Thyroid gland (tissue), 4 donors: ENCODE measurements around the gene FAM131C. TPM values are rescaled to one million over a fixed set of nuclear protein-coding genes. Genes with fewer than 3 reads are reported as not detected.

ENCODE experiments used
- DNase-seq, 2 donors: peaks; one replicate each; pipeline ENCODE4 v3.0.0-alpha.2; 2019
- H3K27ac ChIP-seq, 3 donors: fragments of 200-600 bp; sonication (generic); 1 replicate in 2 of 3; 2 replicates in 1 of 3; pipeline ENCODE4 v1.5.1; 2016 to 2019; ENCODE audit warnings: mild to moderate bottlenecking in 1 of 3, moderate library complexity in 1 of 3
- H3K27me3 ChIP-seq: fragments of 200-600 bp; sonication (generic); one replicate; pipeline ENCODE4 v1.5.1; 2019
- H3K36me3 ChIP-seq, 2 donors: fragments of 200-600 bp; sonication (generic); one replicate each; pipeline ENCODE4 v1.5.1; 2016 to 2019
- H3K4me1 ChIP-seq, 2 donors: fragments of 200-600 bp; sonication (generic); one replicate each; pipeline ENCODE4 v1.5.1; 2017 to 2019
- H3K4me3 ChIP-seq, 3 donors: fragments of 200-600 bp; sonication (generic); replicated peaks in 1 of 3; 1 replicate in 2 of 3; 2 replicates in 1 of 3; pipeline ENCODE4 v1.5.1; 2016; ENCODE audit warnings: mild to moderate bottlenecking in 1 of 3
- H3K9me3 ChIP-seq: fragments of 200-600 bp; sonication (generic); one replicate; pipeline ENCODE4 v1.5.1; 2017
- POLR2A ChIP-seq, 2 donors: fragments of 450-650 bp; IDR thresholded peaks; one replicate each; pipeline ENCODE4 v1.6.1; 2017; ENCODE audit warnings: antibody characterized with exemption in 2 of 2, mild to moderate bottlenecking in 2 of 2, moderate library complexity in 1 of 2
- WGBS, 2 donors: methylation state at CpG; one replicate each; pipeline ENCODE4 v1.1.5; 2017; 5-methylcytosine and 5-hydroxymethylcytosine counted together
- intact Hi-C: fragments of 100-400 bp; cut with DNase I; formaldehyde crosslinking; loops from one replicate; pipeline ENCODE4 v1.15.1; 2023
- total RNA-seq, 4 donors: library from RNA; depleted of rRNA; stranded (reverse); fragments of >200 nt; gene quantifications; one replicate each; pipeline ENCODE4 v1.2.3, GENCODE V29; 2016
- TF ChIP-seq, protein P1 (sequence below), 6 experiments: fragments of 200-600 bp in 3 of 6; fragments of 450-650 bp in 3 of 6; sonication (generic) in 3 of 6; IDR thresholded peaks; one replicate each; pipeline ENCODE4 v1.5.1; 2016 to 2019; ENCODE audit warnings: antibody characterized with exemption in 6 of 6, mild to moderate bottlenecking in 2 of 6, inconsistent platforms in 1 of 6, moderate library complexity in 1 of 6

FAM131C gene
- total RNA-seq, 4 donors from 2014 or later: 0.42 to 2.7 (median 1.5) TPM

DNA sequence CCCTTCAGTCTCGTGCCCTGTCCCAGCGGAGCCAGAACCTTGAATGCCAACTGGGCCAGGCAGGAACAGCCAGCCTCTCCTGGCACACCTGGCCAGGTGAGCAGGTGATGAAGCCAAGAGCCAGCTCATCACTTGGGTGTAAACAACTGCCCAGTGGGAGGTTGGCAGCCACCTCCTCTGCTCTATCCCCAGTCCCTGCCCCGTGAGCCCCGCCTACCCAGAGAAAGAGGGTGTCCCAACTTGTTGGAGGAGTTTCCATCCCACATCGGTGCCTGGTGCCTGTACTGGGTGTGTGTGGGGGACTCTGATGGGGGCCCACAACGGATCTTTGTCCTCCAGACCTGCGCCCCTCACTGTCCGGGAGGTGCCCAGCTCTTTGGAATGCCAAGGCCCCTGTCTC lies 17.8 kb upstream of the FAM131C start:
- intact Hi-C loops: no loop called here
- Histone ChIP-seq H3K4me3 (no peak overlapping the region), H3K9me3 (no peaks in the 10 kb centered on the region), H3K36me3 (no peaks in the 10 kb centered on the region), H3K4me1 (peaks cover 0 to 7% of the 10 kb centered on the region in 2 donors), H3K27me3 (no peaks in the 10 kb centered on the region), H3K27ac (no peak overlapping the region)
- TF ChIP-seq, protein P1, sequence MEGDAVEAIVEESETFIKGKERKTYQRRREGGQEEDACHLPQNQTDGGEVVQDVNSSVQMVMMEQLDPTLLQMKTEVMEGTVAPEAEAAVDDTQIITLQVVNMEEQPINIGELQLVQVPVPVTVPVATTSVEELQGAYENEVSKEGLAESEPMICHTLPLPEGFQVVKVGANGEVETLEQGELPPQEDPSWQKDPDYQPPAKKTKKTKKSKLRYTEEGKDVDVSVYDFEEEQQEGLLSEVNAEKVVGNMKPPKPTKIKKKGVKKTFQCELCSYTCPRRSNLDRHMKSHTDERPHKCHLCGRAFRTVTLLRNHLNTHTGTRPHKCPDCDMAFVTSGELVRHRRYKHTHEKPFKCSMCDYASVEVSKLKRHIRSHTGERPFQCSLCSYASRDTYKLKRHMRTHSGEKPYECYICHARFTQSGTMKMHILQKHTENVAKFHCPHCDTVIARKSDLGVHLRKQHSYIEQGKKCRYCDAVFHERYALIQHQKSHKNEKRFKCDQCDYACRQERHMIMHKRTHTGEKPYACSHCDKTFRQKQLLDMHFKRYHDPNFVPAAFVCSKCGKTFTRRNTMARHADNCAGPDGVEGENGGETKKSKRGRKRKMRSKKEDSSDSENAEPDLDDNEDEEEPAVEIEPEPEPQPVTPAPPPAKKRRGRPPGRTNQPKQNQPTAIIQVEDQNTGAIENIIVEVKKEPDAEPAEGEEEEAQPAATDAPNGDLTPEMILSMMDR (IDR thresholded peaks at IDR 0.05): no peak
- no peak for TF ChIP-seq POLR2A (IDR thresholded peaks at IDR 0.05)
- no peak for DNase-seq
- WGBS, 2 donors: 79 to 93% methylated on average over 3 to 8 of the region's 8 CpGs

DNA sequence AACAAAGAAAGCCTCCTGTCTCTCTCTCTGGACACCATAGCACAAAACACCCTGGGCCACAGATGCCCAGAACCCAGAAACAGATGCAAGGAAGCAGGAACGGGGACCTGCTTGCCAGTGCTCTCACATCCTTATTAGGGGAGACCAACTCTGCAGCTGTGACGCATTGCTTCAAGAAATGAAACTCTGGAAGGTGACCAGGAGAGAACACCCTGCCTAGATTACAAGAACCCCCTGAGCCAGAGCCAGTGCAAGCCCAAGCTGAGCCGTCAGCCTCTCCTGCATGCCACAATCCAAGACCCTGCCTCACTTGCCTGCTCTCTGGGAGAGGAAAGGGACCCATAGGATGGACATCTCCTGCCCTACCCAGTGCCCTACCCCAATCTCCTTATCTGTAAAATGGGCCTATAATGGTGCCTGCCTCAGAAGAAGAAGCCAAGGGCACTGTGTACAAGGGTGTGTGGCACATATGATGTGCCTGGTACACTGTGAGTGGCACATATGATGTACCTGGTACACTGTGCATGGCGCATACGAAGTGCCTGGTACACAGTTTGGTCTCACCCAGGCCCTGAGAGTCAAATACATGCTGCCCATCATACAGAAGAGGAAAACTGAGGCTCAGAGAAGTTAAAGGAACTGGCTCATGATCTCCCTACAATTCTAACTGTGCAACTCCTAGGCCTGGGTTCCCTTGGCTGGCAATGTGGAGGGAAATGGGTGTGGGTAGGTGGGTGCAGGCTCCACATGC lies 16.8 kb upstream of the FAM131C start:
- Histone ChIP-seq H3K4me3 (no peak overlapping the region), H3K27me3 (no peaks in the 10 kb centered on the region), H3K4me1 (peaks cover 0 to 7% of the 10 kb centered on the region in 2 donors), H3K9me3 (no peaks in the 10 kb centered on the region), H3K27ac (no peak overlapping the region), H3K36me3 (no peaks in the 10 kb centered on the region)
- no peak for TF ChIP-seq POLR2A (IDR thresholded peaks at IDR 0.05)
- TF ChIP-seq, protein P1 (IDR thresholded peaks at IDR 0.05): no peak
- intact Hi-C loops: no loop called here
- 94% methylated on average over 5 of the region's 5 CpGs for WGBS, 2 donors
- no peak for DNase-seq

DNA sequence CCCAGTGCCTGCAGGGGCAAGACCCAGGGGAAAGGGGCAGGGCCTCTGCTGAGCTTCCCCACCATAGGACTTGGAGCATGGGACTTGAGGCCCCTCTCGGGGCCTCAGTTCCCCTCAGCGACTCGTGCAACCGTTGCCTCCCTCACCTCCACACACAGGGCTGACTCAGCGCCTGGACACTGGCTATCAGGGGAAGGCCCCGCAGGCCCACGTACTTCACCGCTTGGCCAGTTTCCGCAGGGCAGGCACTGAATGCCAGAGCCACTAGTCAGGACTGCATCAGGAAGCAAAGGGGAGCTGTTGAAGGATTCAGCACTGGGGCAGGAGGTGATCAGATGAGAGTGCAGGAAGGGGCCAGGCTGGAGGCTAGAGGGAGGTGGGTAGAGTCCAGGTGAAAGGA lies 15.5 kb upstream of the FAM131C start:
- Histone ChIP-seq H3K36me3 (no peaks in the 10 kb centered on the region), H3K9me3 (no peaks in the 10 kb centered on the region), H3K27me3 (no peaks in the 10 kb centered on the region), H3K4me3 (no peak overlapping the region), H3K27ac (no peak overlapping the region), H3K4me1 (peaks cover 0 to 7% of the 10 kb centered on the region in 2 donors)
- no peak for DNase-seq
- 67 to 85% methylated on average over 9 of the region's 9 CpGs for WGBS, 2 donors
- intact Hi-C loops: loop anchor here (10.0 kb wide), 1 partner anchor 46 kb away; no protein-coding TSS in a partner anchor
- TF ChIP-seq POLR2A (IDR thresholded peaks at IDR 0.05): no peak
- TF ChIP-seq, protein P1 (IDR thresholded peaks at IDR 0.05): no peak

- DNase-seq: no peak
- H3K27me3 ChIP-seq: no peaks in the 10 kb centered on the region
- H3K36me3 ChIP-seq: no peaks in the 10 kb centered on the region
- intact Hi-C loops: loop anchor here (10.0 kb wide), 1 partner anchor 46 kb away; no protein-coding TSS in a partner anchor
- no peaks in the 10 kb centered on the region for H3K9me3 ChIP-seq
- peaks cover 0 to 7% of the 10 kb centered on the region in 2 donors for H3K4me1 ChIP-seq
- H3K4me3 ChIP-seq: no peak overlapping the region
- WGBS, 2 donors: 83 to 90% methylated on average over 10 to 17 of the region's 17 CpGs
- no peak overlapping the region for H3K27ac ChIP-seq
- TF ChIP-seq POLR2A (IDR thresholded peaks at IDR 0.05): no peak
- TF ChIP-seq, protein P1 (IDR thresholded peaks at IDR 0.05): no peak
Observed at GRCh38 chr1:16088351-16088911, 15.0 kb upstream of the FAM131C start.

GRCh38 chr1:16087733-16088132 lies 14.3 kb upstream of the FAM131C start:
- Histone ChIP-seq H3K9me3 (no peaks in the 10 kb centered on the region), H3K4me3 (no peak overlapping the region), H3K27me3 (no peaks in the 10 kb centered on the region), H3K27ac (no peak overlapping the region), H3K36me3 (no peaks in the 10 kb centered on the region), H3K4me1 (peaks cover 0 to 7% of the 10 kb centered on the region in 2 donors)
- no peak for TF ChIP-seq POLR2A (IDR thresholded peaks at IDR 0.05)
- TF ChIP-seq, protein P1 (IDR thresholded peaks at IDR 0.05): no peak
- 71 to 73% methylated on average over 7 of the region's 7 CpGs for WGBS, 2 donors
- DNase-seq: no peak
- intact Hi-C loops: loop anchor here (10.0 kb wide), 1 partner anchor 47 kb away; no protein-coding TSS in a partner anchor
